AG04450 (cell line): ENCODE results near the gene CADPS2. TPM values are rescaled to one million over a fixed set of nuclear protein-coding genes. Genes with fewer than 3 reads are reported as not detected.

ENCODE experiments used
- CTCF ChIA-PET: fragments of 300-600, 350-600 bp; formaldehyde crosslinking; extraction: SDS; loops from one replicate; lab custom pipeline; 2022; ENCODE audit warnings: antibody characterized with exemption, inconsistent platforms; lab: Charles Lee
- POLR2A ChIA-PET: fragments of 350-600 bp; formaldehyde crosslinking; extraction: SDS; loops from one replicate; lab custom pipeline; 2021; ENCODE audit warnings: antibody characterized with exemption, inconsistent platforms; lab: Yijun Ruan, JAX
- DNase-seq: peaks from one replicate; pipeline ENCODE4 v3.0.0-alpha.2; 2011; ENCODE audit warnings: low read depth, low spot score
- H3K27ac ChIP-seq: one replicate; pipeline ENCODE4 v1.5.1; 2012; ENCODE audit warnings: low read depth, low read length, control low read depth
- H3K27me3 ChIP-seq: one replicate; pipeline ENCODE4 v1.6.0; 2012; ENCODE audit warnings: low read length; ENCODE audit not compliant: control insufficient read depth, insufficient read depth
- H3K4me3 ChIP-seq: 2 replicates; pipeline ENCODE4 v1.5.1; 2011; ENCODE audit warnings: mild to moderate bottlenecking, low read depth, low read length, control low read depth
- H3K9me3 ChIP-seq: 2 replicates; pipeline ENCODE4 v1.5.1; 2012; ENCODE audit warnings: low read length; ENCODE audit not compliant: control insufficient read depth, insufficient read depth
- CTCF ChIP-seq: IDR thresholded peaks from 2 replicates; pipeline ENCODE4 v1.5.1; 2011; ENCODE audit warnings: low read depth, low read length, control low read depth, inconsistent platforms
- polyA plus RNA-seq: library from polyadenylated mRNA; depleted of rRNA; stranded (reverse); fragments of >200 nt; gene quantifications from 2 replicates; pipeline ENCODE4 v1.2.3, GENCODE V29; 2011

The CADPS2 gene
- polyA plus RNA-seq, 1 experiment, result 0.41 TPM

- H3K9me3 ChIP-seq, result no peaks in the 10 kb centered on the region
- no peak for TF ChIP-seq CTCF
- H3K27ac ChIP-seq, result no peak overlapping the region
- no peaks in the 10 kb centered on the region for H3K27me3 ChIP-seq
- DNase-seq, result no peak
- ChIA-PET CTCF (no interaction called here), POLR2A (interaction anchor here (0.6 kb wide), 1 partner anchor 1978 kb away, joined by 3 read pairs; no protein-coding TSS in a partner anchor)
- no peak overlapping the region for H3K4me3 ChIP-seq
Observed at GRCh38 chr7:122756860-122757259, 129.4 kb downstream of the CADPS2 start.

GRCh38 chr7:122755696-122756095 lies 130.6 kb downstream of the CADPS2 start:
- no peaks in the 10 kb centered on the region for H3K9me3 ChIP-seq
- H3K4me3 ChIP-seq, result no peak overlapping the region
- TF ChIP-seq CTCF, result no peak
- DNase-seq, result no peak
- no peaks in the 10 kb centered on the region for H3K27me3 ChIP-seq
- CTCF ChIA-PET, result no interaction called here
- no peak overlapping the region for H3K27ac ChIP-seq
- POLR2A ChIA-PET, result no interaction called here

GRCh38 chr7:122752583-122752982 lies 133.7 kb downstream of the CADPS2 start:
- Histone ChIP-seq H3K9me3 (no peaks in the 10 kb centered on the region), H3K4me3 (no peak overlapping the region), H3K27ac (no peak overlapping the region), H3K27me3 (no peaks in the 10 kb centered on the region)
- DNase-seq, result no peak
- POLR2A ChIA-PET, result no interaction called here
- CTCF ChIA-PET, result no interaction called here
- TF ChIP-seq CTCF, result no peak

GRCh38 chr7:122750389-122750788 lies 135.9 kb downstream of the CADPS2 start:
- no peak overlapping the region for H3K4me3 ChIP-seq
- CTCF ChIA-PET, result no interaction called here
- POLR2A ChIA-PET, result no interaction called here

GRCh38 chr7:122748195-122748594 lies 138.1 kb downstream of the CADPS2 start:
- Histone ChIP-seq H3K9me3 (no peaks in the 10 kb centered on the region), H3K27me3 (no peaks in the 10 kb centered on the region), H3K27ac (no peak overlapping the region), H3K4me3 (no peak overlapping the region)
- no peak for DNase-seq
- POLR2A ChIA-PET, result no interaction called here
- CTCF ChIA-PET, result no interaction called here
- no peak for TF ChIP-seq CTCF

More at GRCh38 chr7:122750389-122750788, 135.9 kb downstream of the CADPS2 start:
- no peaks in the 10 kb centered on the region for H3K9me3 ChIP-seq
- TF ChIP-seq CTCF, result no peak
- no peak for DNase-seq
- no peak overlapping the region for H3K27ac ChIP-seq
- H3K27me3 ChIP-seq, result no peaks in the 10 kb centered on the region
